ENCODE data around the gene SLC25A52. TPM values are rescaled to one million over a fixed set of nuclear protein-coding genes. Genes with fewer than 3 reads are reported as not detected.
"Not testable (repeated sequence)": the region's sequence is repeated elsewhere in the genome, so short reads cannot be mapped to it uniquely, and the experiment has no call there.

The SLC25A52 gene
- total RNA-seq, 1 experiment from 2014 or later, result not detected

GRCh38 chr18:31731628-31732027 is 29.1 kb downstream of the SLC25A52 start:
- TF ChIP-seq, protein P1, sequence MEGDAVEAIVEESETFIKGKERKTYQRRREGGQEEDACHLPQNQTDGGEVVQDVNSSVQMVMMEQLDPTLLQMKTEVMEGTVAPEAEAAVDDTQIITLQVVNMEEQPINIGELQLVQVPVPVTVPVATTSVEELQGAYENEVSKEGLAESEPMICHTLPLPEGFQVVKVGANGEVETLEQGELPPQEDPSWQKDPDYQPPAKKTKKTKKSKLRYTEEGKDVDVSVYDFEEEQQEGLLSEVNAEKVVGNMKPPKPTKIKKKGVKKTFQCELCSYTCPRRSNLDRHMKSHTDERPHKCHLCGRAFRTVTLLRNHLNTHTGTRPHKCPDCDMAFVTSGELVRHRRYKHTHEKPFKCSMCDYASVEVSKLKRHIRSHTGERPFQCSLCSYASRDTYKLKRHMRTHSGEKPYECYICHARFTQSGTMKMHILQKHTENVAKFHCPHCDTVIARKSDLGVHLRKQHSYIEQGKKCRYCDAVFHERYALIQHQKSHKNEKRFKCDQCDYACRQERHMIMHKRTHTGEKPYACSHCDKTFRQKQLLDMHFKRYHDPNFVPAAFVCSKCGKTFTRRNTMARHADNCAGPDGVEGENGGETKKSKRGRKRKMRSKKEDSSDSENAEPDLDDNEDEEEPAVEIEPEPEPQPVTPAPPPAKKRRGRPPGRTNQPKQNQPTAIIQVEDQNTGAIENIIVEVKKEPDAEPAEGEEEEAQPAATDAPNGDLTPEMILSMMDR (conservative IDR thresholded peaks at IDR 0.05), result no peak
- Histone ChIP-seq H2BK5ac (ENCODE audit: insufficient read length, low read length) (no peak overlapping the region), H4K20me1 (ENCODE audit: control insufficient read depth, insufficient read depth, insufficient read length) (no peaks in the 10 kb centered on the region), H3K9ac (ENCODE audit: extremely low read depth, insufficient read length, low read length) (no peak overlapping the region), H3K23ac (ENCODE audit: insufficient read length, low read depth, low read length) (no peak overlapping the region), H3K56ac (ENCODE audit: insufficient read length, low read depth, low read length) (no peak overlapping the region), H3K23me2 (ENCODE audit: insufficient read length, low read depth, low read length, poor library complexity, severe bottlenecking) (no peaks in the 10 kb centered on the region), H2BK120ac (ENCODE audit: low read depth, low read length, poor library complexity, severe bottlenecking) (no peak overlapping the region), H3K18ac (ENCODE audit: insufficient read length, low read depth, low read length) (no peak overlapping the region), H2AK5ac (ENCODE audit: insufficient read length, low read length) (no peak overlapping the region), H4K91ac (ENCODE audit: insufficient read length, low read depth, low read length) (no peak overlapping the region), H2BK12ac (ENCODE audit: insufficient read length, low read depth, low read length) (no peak overlapping the region), H3K4me2 (ENCODE audit: insufficient read depth, insufficient read length, low read length) (no peak overlapping the region), H3K9me3 (ENCODE audit: control insufficient read depth, low read depth, low read length) (no peaks in the 10 kb centered on the region), H3T11ph (ENCODE audit: low read length) (no peak overlapping the region), H3K27ac (ENCODE audit: insufficient read length, low read depth, low read length) (no peak overlapping the region), H4K8ac (replicated peaks; ENCODE audit: insufficient read length, low read depth, low read length) (no peak overlapping the region), H3K14ac (ENCODE audit: insufficient read depth, low read length) (no peak overlapping the region), H3K27me3 (ENCODE audit: insufficient read depth, low read length) (no peaks in the 10 kb centered on the region), H3K4me1 (ENCODE audit: insufficient read depth, low read length) (no peaks in the 10 kb centered on the region), H3K79me2 (ENCODE audit: insufficient read depth, low read length) (no peaks in the 10 kb centered on the region), H2BK15ac (ENCODE audit: low read depth, low read length) (no peak overlapping the region), H2AFZ (ENCODE audit: low read length) (no peak overlapping the region), H2BK20ac (ENCODE audit: low read depth, low read length, poor library complexity, severe bottlenecking) (no peak overlapping the region), H3K4ac (ENCODE audit: low read depth, low read length) (no peak overlapping the region), H4K5ac (ENCODE audit: insufficient read length, low read depth, low read length) (no peak overlapping the region), H3K79me1 (ENCODE audit: insufficient read depth, low read depth, low read length, poor library complexity, severe bottlenecking) (no peaks in the 10 kb centered on the region)
- no peaks in the 10 kb centered on the region for H3K27me3 Mint-ChIP-seq (ENCODE audit: low read depth)
- H3K27ac Mint-ChIP-seq, result no peak overlapping the region
- no CpG with 5 or more reads among the region's 3 CpGs for WGBS (ENCODE audit: extremely low coverage, insufficient read length, low lambda C conversion rate)
- DNase-seq, result no peak
- H3K4me3 Mint-ChIP-seq, result no peak overlapping the region
- peaks cover 11% of the 10 kb centered on the region in 2 experiments; a peak in 3 of 4 replicates for H3K4me1 Mint-ChIP-seq
- H3K9me3 Mint-ChIP-seq, result peaks cover 1 to 7% of the 10 kb centered on the region in 2 experiments; a peak in 2 of 5 replicates
- H3K36me3 Mint-ChIP-seq (ENCODE audit: insufficient read depth in 1 of 3, low read depth in 3 of 3), result no peaks in the 10 kb centered on the region

GRCh38 chr18:31729196-31729595 is 31.5 kb downstream of the SLC25A52 start:
- not testable (repeated sequence) for H4K20me1 ChIP-seq (ENCODE audit: control insufficient read depth, insufficient read depth, insufficient read length); H2BK15ac ChIP-seq (ENCODE audit: low read depth, low read length); H3T11ph ChIP-seq (ENCODE audit: low read length); H3K56ac ChIP-seq (ENCODE audit: insufficient read length, low read depth, low read length); H4K5ac ChIP-seq (ENCODE audit: insufficient read length, low read depth, low read length); H3K4me3 Mint-ChIP-seq; H4K8ac ChIP-seq (replicated peaks; ENCODE audit: insufficient read length, low read depth, low read length); H3K9me3 Mint-ChIP-seq; H3K79me2 ChIP-seq (ENCODE audit: insufficient read depth, low read length); H3K36me3 Mint-ChIP-seq (ENCODE audit: insufficient read depth in 1 of 3, low read depth in 3 of 3); H2AK5ac ChIP-seq (ENCODE audit: insufficient read length, low read length); H4K91ac ChIP-seq (ENCODE audit: insufficient read length, low read depth, low read length); H3K4ac ChIP-seq (ENCODE audit: low read depth, low read length); DNase-seq; H3K4me2 ChIP-seq (ENCODE audit: insufficient read depth, insufficient read length, low read length); H3K4me1 ChIP-seq (ENCODE audit: insufficient read depth, low read length); H3K9ac ChIP-seq (ENCODE audit: extremely low read depth, insufficient read length, low read length); H3K9me3 ChIP-seq (ENCODE audit: control insufficient read depth, low read depth, low read length); H2BK20ac ChIP-seq (ENCODE audit: low read depth, low read length, poor library complexity, severe bottlenecking); H3K27me3 Mint-ChIP-seq (ENCODE audit: low read depth); H2AFZ ChIP-seq (ENCODE audit: low read length); H3K79me1 ChIP-seq (ENCODE audit: insufficient read depth, low read depth, low read length, poor library complexity, severe bottlenecking); H3K23me2 ChIP-seq (ENCODE audit: insufficient read length, low read depth, low read length, poor library complexity, severe bottlenecking); H3K18ac ChIP-seq (ENCODE audit: insufficient read length, low read depth, low read length); H3K27me3 ChIP-seq (ENCODE audit: insufficient read depth, low read length); H2BK5ac ChIP-seq (ENCODE audit: insufficient read length, low read length); H3K27ac ChIP-seq (ENCODE audit: insufficient read length, low read depth, low read length); H3K27ac Mint-ChIP-seq; H3K23ac ChIP-seq (ENCODE audit: insufficient read length, low read depth, low read length); H2BK120ac ChIP-seq (ENCODE audit: low read depth, low read length, poor library complexity, severe bottlenecking); H2BK12ac ChIP-seq (ENCODE audit: insufficient read length, low read depth, low read length); H3K14ac ChIP-seq (ENCODE audit: insufficient read depth, low read length)
- peaks cover 11% of the 10 kb centered on the region in 2 experiments; a peak in 3 of 4 replicates for H3K4me1 Mint-ChIP-seq
- WGBS (ENCODE audit: extremely low coverage, insufficient read length, low lambda C conversion rate), result no CpG with 5 or more reads among the region's 2 CpGs
